GM23248 (cell line): Measurements from ENCODE around the gene LPP.

ENCODE experiments used
- EZH2 ChIP-seq: fragments of 200-600 bp; sonication (generic); IDR thresholded peaks from 2 replicates; pipeline ENCODE4 v1.6.1; 2018; ENCODE audit warnings: antibody characterized with exemption, mild to moderate bottlenecking; ENCODE audit not compliant: insufficient read depth, poor library complexity, severe bottlenecking
- EZH2phosphoT487 ChIP-seq: fragments of 200-600 bp; sonication (generic); IDR thresholded peaks from 2 replicates; pipeline ENCODE4 v1.6.1; 2018; ENCODE audit warnings: antibody characterized with exemption, moderate library complexity, mild to moderate bottlenecking, low read depth; ENCODE audit not compliant: insufficient read depth

DNA sequence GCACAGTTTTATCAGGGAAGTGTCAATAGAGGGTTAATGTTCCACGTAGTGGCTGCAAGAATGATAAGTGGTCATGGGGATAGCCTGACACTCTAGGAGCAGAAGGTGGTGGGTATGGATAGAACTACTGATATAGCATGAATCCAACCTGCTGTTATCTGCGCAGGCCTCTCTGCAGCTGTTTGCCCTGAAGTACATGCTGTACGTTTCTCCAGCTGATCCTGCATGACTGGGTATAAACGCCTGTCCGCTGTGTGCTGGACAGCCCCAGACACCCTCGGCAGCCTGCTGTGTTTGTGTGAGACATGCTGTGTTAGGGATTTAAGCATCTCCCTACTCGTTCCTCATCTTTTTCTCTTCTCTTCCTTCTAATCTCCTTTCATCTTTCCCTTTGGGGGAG, 87.1 kb downstream of the LPP start:
- TF ChIP-seq EZH2phosphoT487 (no peak), EZH2 (no peak)
